ENCODE measurements around the gene ABCA1. TPM values are rescaled to one million over a fixed set of nuclear protein-coding genes. Genes with fewer than 3 reads are reported as not detected.

Gene ABCA1
- total RNA-seq, 1 donor from 2014 or later, result 1.7 TPM

- intact Hi-C loops (cut with micrococcal nuclease), result no loop called here
These were observed 122.5 kb downstream of the ABCA1 start for GRCh38 chr9:104805441-104805840.

- intact Hi-C loops (cut with micrococcal nuclease), result no loop called here
These were observed 125.0 kb downstream of the ABCA1 start for GRCh38 chr9:104802906-104803305.

GRCh38 chr9:104802110-104802509 lies 125.8 kb downstream of the ABCA1 start:
- intact Hi-C loops (cut with micrococcal nuclease), result no loop called here

DNA sequence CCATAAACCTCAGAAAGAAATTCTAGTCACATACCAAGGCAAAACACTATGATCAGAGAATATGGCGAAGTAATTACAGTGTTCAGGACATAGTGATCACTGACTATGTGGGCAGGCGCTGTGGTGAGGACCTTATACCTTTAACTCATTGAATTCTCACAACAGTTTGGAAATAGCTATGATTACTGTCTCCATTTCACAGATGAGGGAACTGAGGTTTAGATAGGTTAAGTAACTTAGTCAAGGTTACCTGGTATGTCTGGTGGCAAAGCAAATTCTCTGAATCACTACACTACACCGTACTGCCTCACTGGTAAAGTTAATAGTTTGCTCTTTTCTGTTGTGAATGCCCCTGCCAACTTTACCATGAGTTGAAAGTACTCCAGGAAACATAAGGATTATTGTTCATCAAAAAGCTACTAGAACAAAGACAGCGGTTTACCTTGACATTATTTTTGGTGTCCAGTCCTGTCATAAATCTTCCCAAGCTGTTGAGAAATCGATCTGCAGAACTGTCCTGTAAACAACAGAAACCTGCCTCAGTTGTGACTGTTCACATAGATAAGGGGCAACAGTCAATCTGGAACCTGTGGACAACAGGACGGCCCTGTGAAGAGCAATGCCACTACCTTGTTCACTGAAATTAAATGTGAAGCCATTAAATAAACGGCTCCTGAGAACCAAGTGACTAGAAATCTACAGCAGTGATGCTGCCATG lies 127.7 kb downstream of the ABCA1 start:
- intact Hi-C loops (cut with micrococcal nuclease), result no loop called here

DNA sequence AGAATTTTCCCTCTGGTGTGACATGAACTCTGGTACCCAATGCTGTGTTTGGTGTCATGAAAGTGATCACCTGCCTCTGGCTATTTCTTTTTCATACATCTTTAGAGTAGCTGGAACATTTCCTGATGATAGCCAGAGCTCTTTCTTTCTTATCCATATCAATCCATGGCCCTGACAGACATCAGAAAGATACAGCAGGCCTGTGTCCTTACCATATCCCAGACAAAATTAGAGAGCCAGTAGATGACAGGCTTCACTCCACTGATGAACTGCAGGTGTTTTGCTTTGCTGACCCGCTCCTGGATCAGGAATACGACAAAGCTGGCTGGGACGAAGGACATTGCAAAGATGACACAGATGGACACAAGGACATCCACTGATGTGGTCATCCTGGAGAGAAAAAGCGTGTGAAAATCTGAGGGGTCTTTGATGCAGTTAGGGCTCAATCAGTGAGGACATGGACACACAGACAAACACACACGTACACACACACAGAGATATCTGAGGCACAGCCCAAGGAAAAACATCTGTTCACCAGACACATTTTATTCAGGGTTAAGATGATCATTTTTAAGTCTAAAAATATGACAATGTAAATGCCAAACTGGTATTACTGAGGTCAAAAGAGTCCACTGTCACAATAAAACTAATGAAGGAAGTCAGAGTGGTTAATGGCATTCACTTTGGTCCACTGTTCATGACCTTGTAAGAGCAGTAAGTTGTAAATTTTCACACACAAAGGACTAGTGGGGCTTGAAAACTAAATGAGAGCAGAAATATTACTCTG lies 129.6 kb downstream of the ABCA1 start:
- intact Hi-C loops (cut with micrococcal nuclease), result no loop called here

- intact Hi-C loops (cut with micrococcal nuclease), result no loop called here
These were observed 132.1 kb downstream of the ABCA1 start for GRCh38 chr9:104795857-104796256.

- intact Hi-C loops (cut with micrococcal nuclease), result no loop called here
These were observed 132.9 kb downstream of the ABCA1 start for GRCh38 chr9:104795082-104795481.

DNA sequence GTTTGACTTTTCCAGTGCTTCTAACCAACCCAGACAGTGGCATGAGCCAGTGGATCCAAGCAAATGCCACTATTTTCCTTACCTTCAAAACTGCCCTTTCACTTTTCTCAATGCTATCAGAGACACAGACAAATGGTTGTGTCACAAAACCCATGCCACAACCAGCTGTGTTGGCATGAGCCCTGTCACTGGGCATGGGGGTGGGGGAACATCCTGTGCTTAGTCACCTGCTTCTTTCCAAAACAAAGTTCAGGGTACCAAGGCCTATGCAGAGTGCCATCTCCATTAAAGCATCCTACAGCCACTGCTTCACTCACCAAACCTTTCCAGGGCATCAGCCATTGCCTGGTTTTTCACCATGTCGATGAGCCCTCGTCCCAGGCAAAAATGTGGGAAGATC lies 133.9 kb downstream of the ABCA1 start:
- intact Hi-C loops (cut with micrococcal nuclease), result no loop called here

DNA sequence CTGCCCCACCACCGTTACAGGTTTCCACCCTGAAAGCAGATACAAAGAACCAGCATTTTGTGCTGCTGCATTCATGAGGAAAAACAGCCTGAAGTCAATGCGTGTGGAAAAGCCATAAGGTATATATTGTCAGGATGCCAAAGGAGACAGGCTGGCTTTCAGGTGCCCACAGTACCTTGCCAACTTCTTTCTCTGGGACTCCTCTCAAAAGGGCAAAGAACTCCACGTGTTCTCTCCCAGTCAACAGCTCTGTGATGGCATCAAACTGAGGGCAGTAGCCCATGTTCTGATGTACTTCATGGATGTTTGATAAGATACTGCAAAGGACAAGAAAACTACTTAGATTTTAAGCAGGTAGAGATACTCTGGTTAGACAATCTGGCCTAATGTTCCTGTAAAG lies 139.7 kb downstream of the ABCA1 start:
- intact Hi-C loops (cut with micrococcal nuclease), result loop anchor here (10.0 kb wide), 1 partner anchor 927 kb away; no protein-coding TSS in a partner anchor

- intact Hi-C loops (cut with micrococcal nuclease), result loop anchor here (10.0 kb wide), 1 partner anchor 927 kb away; no protein-coding TSS in a partner anchor
These were observed 140.5 kb downstream of the ABCA1 start for GRCh38 chr9:104787306-104788015.

DNA sequence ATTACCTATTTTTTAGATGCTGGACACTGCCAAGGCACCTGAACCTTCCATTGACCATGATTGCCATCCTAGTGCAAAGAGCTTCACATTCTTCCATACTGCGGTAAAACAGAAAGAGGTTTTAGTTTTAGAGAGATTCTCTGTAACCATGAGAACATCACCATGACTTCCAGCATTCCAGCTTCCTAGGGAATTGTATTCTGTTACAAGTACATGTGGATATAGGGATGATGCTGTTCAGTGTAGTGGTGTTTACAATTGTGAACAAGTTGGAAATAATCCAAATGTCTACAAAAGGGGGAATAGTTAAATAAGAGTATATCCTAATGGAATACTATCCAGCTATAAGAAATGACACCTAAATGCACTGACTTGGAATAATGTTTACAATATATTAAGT lies 141.7 kb downstream of the ABCA1 start:
- intact Hi-C loops (cut with micrococcal nuclease), result loop anchor here (10.0 kb wide), 1 partner anchor 929 kb away; no protein-coding TSS in a partner anchor

DNA sequence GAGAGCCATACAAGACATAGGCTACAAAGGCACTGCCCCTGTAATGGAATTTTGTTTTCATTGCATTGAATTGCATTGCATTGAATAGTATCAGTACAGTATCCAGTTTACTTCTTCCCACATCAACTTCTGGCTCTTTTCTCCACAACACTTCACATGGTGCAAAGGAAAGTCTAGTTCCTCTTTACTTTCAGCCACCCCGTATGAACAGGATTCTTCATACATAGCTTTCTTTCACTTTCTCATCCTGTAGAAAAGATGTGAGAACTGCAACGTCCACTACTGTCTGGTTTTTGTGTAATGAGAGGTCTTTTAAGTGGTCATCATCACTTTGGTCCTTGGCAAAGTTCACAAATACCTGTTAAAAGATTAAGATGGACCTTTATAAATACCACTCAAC lies 143.9 kb downstream of the ABCA1 start:
- intact Hi-C loops (cut with micrococcal nuclease), result loop anchor here (10.0 kb wide), 1 partner anchor 931 kb away; no protein-coding TSS in a partner anchor

- intact Hi-C loops (cut with micrococcal nuclease), result loop anchor here (10.0 kb wide), 1 partner anchor 931 kb away; no protein-coding TSS in a partner anchor
These were observed 144.4 kb downstream of the ABCA1 start for GRCh38 chr9:104783588-104783987.

DNA sequence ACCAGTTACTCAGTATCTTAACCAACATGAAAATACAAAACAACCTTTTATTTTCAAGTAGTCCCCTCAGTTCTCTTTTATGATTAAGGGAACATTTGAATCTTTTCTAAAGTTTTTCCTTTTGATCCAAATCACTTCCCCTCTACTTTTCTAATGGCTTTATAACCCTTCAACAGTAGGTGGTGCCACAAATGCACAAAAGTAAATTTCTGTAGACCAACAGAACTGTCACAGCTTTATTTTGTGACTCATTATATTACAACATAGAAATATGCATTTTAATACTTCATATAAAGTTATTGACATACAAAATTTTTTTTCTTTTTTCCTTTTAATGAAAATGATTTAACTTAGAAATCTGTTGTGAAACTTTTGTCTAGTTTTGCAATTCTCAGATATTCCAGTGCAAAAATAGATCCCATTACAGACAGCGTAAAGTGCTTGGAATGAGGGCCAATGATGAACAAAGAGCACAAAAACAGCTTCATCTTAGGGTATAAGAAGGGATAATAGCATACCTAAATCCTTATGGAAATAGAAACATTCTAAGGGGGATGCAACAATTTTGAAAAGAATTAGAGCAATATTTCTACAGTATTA lies 147.1 kb downstream of the ABCA1 start:
- intact Hi-C loops (cut with micrococcal nuclease), result loop anchor here (1.0 to 10.0 kb wide), 3 partner anchors 376 to 934 kb away; no protein-coding TSS in a partner anchor

DNA sequence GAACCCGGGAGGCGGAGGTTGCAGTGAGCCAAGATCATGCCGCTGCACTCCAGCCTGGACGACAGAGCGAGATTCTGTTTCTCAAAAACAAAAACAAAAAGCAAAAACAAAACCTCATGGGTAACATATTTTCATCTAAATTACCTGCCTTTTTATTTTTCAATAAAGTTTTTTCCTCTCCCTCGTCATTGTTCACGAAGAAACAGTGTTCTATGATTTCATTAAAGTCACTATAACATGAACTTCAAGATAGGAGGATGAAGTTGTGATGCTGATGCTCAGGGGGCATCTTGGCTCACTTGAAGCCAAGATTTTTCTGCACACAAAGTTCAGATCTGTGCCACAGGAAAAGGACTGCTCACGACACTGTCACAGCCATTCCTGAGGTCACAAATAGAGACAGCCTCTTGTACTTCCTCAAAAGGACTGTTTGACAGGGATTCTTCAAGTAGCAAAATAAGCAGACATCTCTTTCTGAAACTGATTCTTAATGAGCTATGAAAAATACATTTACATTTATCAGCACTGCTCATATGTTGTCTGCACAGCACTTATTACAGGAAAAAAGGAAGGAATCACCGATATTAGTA lies 147.9 kb downstream of the ABCA1 start:
- intact Hi-C loops (cut with micrococcal nuclease), result loop anchor here (2.0 to 10.0 kb wide), 3 partner anchors 377 to 935 kb away; partner anchors contain the start of gene FKTN

DNA sequence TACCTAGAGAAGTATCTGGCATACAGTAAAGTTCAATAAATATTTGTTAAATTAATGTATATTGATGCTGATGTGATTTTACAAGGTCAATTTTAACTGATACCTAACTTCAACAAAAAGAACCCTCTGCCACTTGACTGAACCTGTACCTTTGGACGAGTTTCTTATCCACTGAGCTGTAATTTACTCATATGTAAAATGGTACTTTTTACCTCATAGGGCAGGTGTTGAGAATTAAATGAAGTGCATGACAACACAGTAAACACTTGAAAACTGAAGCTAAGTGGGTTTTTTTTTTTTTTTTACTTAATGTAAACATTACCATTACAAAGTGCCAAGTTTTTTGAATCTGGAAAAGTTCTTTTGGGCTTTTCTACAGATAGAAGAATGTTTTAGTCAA lies 148.6 kb downstream of the ABCA1 start:
- intact Hi-C loops (cut with micrococcal nuclease), result loop anchor here (10.0 kb wide), 1 partner anchor 775 kb away; the partner anchor contains the start of gene FKTN

DNA sequence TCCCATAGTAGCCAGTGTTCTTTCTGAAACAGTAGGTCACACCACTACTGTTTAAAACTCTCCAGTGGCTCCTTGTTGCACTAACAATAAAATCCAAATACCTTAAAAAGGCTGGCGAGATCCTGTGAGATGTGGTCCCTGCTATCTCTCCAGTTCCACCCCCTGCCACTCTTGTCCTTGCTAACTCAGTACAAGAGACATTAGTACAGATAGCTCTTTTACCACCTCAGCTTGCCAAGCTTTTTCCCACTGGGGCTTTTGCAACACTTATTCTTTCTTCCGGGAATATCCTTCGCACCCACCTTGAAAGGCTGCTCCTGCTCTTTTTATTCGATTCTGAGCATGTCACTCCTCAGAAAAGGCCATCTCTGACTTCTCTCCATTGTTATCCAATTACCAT lies 149.2 kb downstream of the ABCA1 start:
- intact Hi-C loops (cut with micrococcal nuclease), result loop anchor here (10.0 kb wide), 1 partner anchor 776 kb away; the partner anchor contains the start of gene FKTN

DNA sequence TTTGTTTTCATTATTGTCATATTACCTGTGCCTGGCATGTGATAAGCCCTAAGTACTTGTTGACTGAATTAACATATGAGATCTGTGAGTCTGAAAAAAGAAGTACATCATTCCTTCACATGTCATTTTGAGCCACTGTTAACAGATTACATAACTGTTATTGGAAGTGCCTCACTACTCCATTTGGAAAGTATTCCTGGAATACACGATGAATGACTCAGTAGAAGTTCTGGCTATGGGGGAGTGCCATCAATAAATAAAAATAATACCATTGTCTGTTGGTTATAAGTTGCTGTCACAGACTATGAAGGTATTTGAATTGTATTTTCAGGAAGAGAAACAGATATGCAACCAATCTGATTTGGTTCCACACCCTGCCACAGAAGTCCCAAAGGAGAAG lies 151.2 kb downstream of the ABCA1 start:
- intact Hi-C loops (cut with micrococcal nuclease), result loop anchor here (10.0 kb wide), 1 partner anchor 778 kb away; the partner anchor contains the start of gene FKTN

GRCh38 chr9:104775976-104776375 lies 152.0 kb downstream of the ABCA1 start:
- intact Hi-C loops (cut with micrococcal nuclease), result loop anchor here (1.0 to 10.0 kb wide), 2 partner anchors 12 to 779 kb away; partner anchors contain the start of genes FKTN and NIPSNAP3B

DNA sequence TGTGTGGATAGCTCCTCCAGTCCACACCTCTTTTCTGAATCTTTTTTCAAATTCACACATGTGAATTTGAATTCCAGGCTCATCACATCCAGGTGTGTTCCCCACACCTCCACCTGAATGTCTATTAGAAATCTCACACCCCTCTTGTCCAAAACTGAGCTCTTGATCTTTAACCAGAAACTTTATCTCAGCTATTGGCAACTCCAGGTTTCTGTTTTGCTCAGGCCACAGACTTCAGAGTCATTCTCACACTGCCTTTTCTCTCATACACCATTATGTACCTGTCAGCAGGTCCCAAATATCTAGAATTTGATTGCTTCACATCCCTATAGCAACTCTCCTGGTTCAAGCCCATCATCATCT lies 152.4 kb downstream of the ABCA1 start:
- intact Hi-C loops (cut with micrococcal nuclease), result loop anchor here (1.0 to 10.0 kb wide), 2 partner anchors 11 to 779 kb away; partner anchors contain the start of genes FKTN and NIPSNAP3B

All from T-helper 1 cell treated with Interleukin-12 subunit alpha and Interleukin-12 subunit beta and Interleukin-4 antibody, amounts not matched to agents 30 ng/mL and 1 ng/mL, for 36 hours (primary cell).